ENCODE data around the gene ABTB2.

Gene ABTB2

DNA sequence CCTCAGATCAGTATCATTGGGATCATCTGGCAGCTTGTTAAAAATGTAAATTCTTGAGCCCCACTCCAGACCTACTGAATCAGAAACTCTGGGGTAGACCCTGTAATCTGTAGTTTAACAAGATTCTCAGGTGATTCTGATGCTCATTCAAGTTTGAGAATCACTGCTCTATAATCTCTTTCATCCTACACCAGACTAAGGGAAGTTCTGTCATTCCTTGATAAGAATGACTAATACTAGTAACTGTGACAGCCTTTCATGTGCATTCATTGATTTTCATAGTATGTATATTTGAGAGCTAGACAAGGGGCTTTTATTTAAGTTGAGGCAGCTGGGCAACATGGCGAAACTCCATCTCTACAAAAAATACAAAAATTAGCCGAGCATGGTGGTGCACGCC lies 222.4 kb downstream of the ABTB2 start:
- ATAC-seq, result no peak
- TF ChIP-seq, protein P1, sequence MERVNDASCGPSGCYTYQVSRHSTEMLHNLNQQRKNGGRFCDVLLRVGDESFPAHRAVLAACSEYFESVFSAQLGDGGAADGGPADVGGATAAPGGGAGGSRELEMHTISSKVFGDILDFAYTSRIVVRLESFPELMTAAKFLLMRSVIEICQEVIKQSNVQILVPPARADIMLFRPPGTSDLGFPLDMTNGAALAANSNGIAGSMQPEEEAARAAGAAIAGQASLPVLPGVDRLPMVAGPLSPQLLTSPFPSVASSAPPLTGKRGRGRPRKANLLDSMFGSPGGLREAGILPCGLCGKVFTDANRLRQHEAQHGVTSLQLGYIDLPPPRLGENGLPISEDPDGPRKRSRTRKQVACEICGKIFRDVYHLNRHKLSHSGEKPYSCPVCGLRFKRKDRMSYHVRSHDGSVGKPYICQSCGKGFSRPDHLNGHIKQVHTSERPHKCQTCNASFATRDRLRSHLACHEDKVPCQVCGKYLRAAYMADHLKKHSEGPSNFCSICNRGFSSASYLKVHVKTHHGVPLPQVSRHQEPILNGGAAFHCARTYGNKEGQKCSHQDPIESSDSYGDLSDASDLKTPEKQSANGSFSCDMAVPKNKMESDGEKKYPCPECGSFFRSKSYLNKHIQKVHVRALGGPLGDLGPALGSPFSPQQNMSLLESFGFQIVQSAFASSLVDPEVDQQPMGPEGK (CRISPR knock-in tag; IDR thresholded peaks at IDR 0.05; ENCODE audit: borderline replicate concordance), result no peak
- TF ChIP-seq SNAI2 (CRISPR knock-in tag; IDR thresholded peaks at IDR 0.05), result no peak

DNA sequence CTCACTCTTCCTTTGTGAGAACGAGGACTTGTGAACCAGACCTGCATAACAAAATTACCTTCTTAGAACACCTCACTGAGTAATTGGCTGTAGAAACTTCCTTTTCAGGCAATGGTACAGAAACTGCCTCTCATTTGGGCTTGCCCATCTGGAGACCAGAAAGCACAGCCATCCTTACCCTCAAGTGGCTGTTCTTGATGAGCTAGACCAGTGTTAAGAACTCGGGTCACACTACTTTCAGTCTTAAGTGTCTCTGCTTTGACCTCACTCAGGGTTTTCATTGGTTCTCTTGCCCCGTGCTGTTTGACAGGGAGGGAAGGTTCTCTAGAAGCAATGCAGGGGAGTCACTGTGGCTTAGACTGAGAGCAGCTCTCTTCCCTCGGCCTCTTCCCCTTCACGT lies 223.0 kb downstream of the ABTB2 start:
- TF ChIP-seq ZNF565 (CRISPR knock-in tag; conservative IDR thresholded peaks at IDR 0.05; ENCODE audit: low read depth), result no peak
- no peak for ATAC-seq

DNA sequence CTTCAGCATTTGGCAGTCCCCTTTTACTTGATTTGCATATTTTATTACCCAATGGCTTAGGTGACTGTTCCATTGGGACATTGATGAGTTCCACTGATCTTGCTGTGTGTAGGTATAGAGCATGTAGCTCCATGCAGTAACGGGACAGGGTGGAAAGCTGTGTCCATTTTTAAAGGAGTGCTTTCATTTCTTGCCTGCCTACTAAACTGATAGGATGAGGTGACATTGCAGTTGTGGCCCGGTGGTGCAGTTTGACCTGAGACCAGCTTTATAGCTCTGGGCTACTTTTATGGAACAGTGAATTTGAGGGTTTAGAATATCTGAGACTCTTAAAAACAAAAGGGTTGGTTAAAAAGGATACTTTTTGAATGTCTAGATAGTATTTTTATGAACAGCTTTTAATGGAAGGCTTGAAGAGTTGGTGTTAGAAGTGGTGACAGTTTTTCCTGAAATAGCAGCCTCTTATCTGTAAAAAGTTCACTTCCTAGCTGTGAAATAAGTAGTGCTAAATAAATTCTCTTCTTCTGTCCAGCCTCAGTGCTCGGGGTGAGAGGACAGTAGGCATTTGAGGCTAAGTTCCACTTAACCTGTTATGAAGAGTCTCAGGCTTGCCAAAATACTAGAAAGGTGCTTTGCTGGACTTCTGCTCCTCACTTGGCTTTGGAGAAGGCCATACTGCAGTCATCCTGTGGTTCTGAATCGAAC lies 225.4 kb downstream of the ABTB2 start:
- ATAC-seq, result no peak
- TF ChIP-seq GLIS3 (CRISPR knock-in tag; IDR thresholded peaks at IDR 0.05) (no peak), ZNF8 (CRISPR knock-in tag; IDR thresholded peaks at IDR 0.05) (no peak), CSDC2 (CRISPR knock-in tag; IDR thresholded peaks at IDR 0.05) (no peak), ARNTL (CRISPR knock-in tag; IDR thresholded peaks at IDR 0.05; ENCODE audit: borderline replicate concordance, low read depth) (no peak), ESRRG (CRISPR knock-in tag; IDR thresholded peaks at IDR 0.05) (no peak), ZNF70 (CRISPR knock-in tag; IDR thresholded peaks at IDR 0.05) (no peak), TOX (CRISPR knock-in tag; IDR thresholded peaks at IDR 0.05; ENCODE audit: borderline replicate concordance) (no peak), ZNF565 (CRISPR knock-in tag; conservative IDR thresholded peaks at IDR 0.05; ENCODE audit: low read depth) (no peak), PPARA (CRISPR knock-in tag; IDR thresholded peaks at IDR 0.05; ENCODE audit: borderline replicate concordance) (no peak), TCF4 (CRISPR knock-in tag; IDR thresholded peaks at IDR 0.05; ENCODE audit: borderline replicate concordance) (no peak), OSR1 (CRISPR knock-in tag; IDR thresholded peaks at IDR 0.05) (no peak), RARB (CRISPR knock-in tag; IDR thresholded peaks at IDR 0.05) (no peak), ZC3H10 (CRISPR knock-in tag; IDR thresholded peaks at IDR 0.05) (no peak), SNAI2 (CRISPR knock-in tag; IDR thresholded peaks at IDR 0.05) (no peak)
- TF ChIP-seq, protein P2, sequence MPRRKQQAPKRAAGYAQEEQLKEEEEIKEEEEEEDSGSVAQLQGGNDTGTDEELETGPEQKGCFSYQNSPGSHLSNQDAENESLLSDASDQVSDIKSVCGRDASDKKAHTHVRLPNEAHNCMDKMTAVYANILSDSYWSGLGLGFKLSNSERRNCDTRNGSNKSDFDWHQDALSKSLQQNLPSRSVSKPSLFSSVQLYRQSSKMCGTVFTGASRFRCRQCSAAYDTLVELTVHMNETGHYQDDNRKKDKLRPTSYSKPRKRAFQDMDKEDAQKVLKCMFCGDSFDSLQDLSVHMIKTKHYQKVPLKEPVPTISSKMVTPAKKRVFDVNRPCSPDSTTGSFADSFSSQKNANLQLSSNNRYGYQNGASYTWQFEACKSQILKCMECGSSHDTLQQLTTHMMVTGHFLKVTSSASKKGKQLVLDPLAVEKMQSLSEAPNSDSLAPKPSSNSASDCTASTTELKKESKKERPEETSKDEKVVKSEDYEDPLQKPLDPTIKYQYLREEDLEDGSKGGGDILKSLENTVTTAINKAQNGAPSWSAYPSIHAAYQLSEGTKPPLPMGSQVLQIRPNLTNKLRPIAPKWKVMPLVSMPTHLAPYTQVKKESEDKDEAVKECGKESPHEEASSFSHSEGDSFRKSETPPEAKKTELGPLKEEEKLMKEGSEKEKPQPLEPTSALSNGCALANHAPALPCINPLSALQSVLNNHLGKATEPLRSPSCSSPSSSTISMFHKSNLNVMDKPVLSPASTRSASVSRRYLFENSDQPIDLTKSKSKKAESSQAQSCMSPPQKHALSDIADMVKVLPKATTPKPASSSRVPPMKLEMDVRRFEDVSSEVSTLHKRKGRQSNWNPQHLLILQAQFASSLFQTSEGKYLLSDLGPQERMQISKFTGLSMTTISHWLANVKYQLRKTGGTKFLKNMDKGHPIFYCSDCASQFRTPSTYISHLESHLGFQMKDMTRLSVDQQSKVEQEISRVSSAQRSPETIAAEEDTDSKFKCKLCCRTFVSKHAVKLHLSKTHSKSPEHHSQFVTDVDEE (CRISPR knock-in tag; IDR thresholded peaks at IDR 0.05), result no peak
- TF ChIP-seq, protein P3, sequence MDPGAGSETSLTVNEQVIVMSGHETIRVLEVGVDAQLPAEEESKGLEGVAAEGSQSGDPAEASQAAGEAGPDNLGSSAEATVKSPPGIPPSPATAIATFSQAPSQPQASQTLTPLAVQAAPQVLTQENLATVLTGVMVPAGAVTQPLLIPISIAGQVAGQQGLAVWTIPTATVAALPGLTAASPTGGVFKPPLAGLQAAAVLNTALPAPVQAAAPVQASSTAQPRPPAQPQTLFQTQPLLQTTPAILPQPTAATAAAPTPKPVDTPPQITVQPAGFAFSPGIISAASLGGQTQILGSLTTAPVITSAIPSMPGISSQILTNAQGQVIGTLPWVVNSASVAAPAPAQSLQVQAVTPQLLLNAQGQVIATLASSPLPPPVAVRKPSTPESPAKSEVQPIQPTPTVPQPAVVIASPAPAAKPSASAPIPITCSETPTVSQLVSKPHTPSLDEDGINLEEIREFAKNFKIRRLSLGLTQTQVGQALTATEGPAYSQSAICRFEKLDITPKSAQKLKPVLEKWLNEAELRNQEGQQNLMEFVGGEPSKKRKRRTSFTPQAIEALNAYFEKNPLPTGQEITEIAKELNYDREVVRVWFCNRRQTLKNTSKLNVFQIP (CRISPR knock-in tag; IDR thresholded peaks at IDR 0.05; ENCODE audit: borderline replicate concordance, low read depth), result no peak
- TF ChIP-seq, protein P4, sequence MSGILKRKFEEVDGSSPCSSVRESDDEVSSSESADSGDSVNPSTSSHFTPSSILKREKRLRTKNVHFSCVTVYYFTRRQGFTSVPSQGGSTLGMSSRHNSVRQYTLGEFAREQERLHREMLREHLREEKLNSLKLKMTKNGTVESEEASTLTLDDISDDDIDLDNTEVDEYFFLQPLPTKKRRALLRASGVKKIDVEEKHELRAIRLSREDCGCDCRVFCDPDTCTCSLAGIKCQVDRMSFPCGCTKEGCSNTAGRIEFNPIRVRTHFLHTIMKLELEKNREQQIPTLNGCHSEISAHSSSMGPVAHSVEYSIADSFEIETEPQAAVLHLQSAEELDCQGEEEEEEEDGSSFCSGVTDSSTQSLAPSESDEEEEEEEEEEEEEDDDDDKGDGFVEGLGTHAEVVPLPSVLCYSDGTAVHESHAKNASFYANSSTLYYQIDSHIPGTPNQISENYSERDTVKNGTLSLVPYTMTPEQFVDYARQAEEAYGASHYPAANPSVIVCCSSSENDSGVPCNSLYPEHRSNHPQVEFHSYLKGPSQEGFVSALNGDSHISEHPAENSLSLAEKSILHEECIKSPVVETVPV (CRISPR knock-in tag; IDR thresholded peaks at IDR 0.05), result no peak
- TF ChIP-seq, protein P5, sequence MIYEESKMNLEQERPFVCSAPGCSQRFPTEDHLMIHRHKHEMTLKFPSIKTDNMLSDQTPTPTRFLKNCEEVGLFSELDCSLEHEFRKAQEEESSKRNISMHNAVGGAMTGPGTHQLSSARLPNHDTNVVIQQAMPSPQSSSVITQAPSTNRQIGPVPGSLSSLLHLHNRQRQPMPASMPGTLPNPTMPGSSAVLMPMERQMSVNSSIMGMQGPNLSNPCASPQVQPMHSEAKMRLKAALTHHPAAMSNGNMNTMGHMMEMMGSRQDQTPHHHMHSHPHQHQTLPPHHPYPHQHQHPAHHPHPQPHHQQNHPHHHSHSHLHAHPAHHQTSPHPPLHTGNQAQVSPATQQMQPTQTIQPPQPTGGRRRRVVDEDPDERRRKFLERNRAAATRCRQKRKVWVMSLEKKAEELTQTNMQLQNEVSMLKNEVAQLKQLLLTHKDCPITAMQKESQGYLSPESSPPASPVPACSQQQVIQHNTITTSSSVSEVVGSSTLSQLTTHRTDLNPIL (CRISPR knock-in tag; IDR thresholded peaks at IDR 0.05; ENCODE audit: low read depth), result no peak

DNA sequence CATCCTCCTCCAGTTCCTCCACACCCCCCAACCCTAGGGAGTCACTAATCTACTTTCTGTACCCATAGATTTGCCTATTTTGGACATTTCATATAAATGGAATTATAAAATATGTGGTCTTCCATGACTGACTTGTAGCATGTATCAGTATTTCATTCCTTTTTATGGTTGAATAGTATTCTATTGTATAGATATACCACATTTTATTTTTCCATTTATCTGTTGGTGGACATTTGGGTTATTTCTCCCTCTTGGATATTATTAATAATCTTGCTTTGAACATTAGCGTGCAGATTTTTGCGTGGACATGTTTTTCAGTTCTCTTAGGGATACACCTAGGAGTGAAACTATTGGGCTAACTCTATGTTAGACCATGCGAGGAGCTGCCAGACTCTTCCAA lies 229.0 kb downstream of the ABTB2 start:
- no peak for ATAC-seq
- no peak for TF ChIP-seq OSR1 (CRISPR knock-in tag; IDR thresholded peaks at IDR 0.05)
- TF ChIP-seq ZNF8 (CRISPR knock-in tag; IDR thresholded peaks at IDR 0.05), result peak; percentile 93
- TF ChIP-seq CSDC2 (CRISPR knock-in tag; IDR thresholded peaks at IDR 0.05), result no peak

Data from SK-N-SH treated with all-trans-retinoic acid at 6 μM for 48 hours (cell line).